ENCODE results near the gene HNRNPAB. TPM values are rescaled to one million over a fixed set of nuclear protein-coding genes. Genes with fewer than 3 reads are reported as not detected.
A peak's percentile ranks its signal among the peaks of the same experiment; 100 is the strongest.
"Not testable (repeated sequence)": the region's sequence is repeated elsewhere in the genome, so short reads cannot be mapped to it uniquely, and the experiment has no call there.

HNRNPAB gene
- total RNA-seq, 1 donor from 2014 or later: 83.4 TPM

GRCh38 chr5:178223828-178224335, 19.5 kb downstream of the HNRNPAB start:
- no peak for DNase-seq
- peak; percentile 12 for ATAC-seq (ENCODE audit: poor library complexity)
- intact Hi-C loops (cut with DNase I): no loop called here

DNA sequence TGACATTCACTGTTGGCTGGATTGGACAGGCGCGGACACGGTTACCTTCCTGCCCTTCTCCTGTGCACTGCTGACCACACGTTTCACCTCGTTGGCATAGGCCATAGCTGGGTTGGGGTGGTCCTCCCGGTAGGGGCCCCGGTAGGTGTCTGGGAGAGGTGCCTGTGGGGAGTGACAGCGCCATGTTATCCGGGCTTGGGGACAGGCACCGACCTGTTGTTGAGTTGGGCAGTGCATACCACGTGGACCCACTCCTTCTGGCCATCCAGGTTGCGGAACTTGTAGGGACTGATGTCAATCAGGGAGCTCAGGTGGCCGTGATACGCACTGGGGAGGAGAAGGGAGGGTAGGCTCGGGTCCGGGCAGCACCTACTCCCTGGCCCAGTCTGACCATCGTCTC, 20.1 kb downstream of the HNRNPAB start:
- ATAC-seq (ENCODE audit: poor library complexity): no peak
- intact Hi-C loops (cut with DNase I): no loop called here
- DNase-seq: no peak

GRCh38 chr5:178225174-178225573, 20.8 kb downstream of the HNRNPAB start:
- ATAC-seq (ENCODE audit: poor library complexity): no peak
- DNase-seq: no peak
- intact Hi-C loops (cut with DNase I): no loop called here

DNA sequence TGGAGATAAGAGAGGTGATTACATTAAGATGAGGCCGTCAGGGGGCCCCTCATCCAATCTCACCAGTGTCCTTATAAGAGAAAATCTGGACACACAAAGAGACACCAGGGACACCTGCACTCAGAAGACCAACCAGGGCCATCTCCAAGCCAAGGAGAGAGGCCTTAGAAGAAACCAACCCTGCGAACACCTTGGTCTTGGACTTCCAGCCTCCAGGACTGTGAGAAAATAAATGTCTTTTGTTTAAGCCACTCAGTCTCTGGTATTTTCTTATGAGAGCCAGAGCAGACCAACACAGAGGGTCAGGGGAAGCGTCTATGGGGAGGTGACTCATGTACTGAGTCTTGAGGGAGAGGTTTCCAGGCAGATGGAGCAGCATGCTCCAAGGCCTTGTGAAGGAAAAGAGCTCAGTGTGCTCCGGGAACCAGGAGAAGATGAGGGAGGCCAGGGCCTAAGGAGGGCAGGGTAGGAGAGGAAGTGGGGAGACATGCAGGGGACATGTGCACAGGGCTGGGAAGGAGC, 22.9 kb downstream of the HNRNPAB start:
- intact Hi-C loops (cut with DNase I): no loop called here
- no peak for DNase-seq
- ATAC-seq (ENCODE audit: poor library complexity): no peak

- intact Hi-C loops (cut with DNase I): no loop called here
- no peak for ATAC-seq (ENCODE audit: poor library complexity)
- DNase-seq: no peak
These were observed 23.6 kb downstream of the HNRNPAB start for GRCh38 chr5:178227929-178228328.

- DNase-seq: no peak
- intact Hi-C loops (cut with DNase I): no loop called here
These were observed 24.3 kb downstream of the HNRNPAB start for GRCh38 chr5:178228609-178229008.

GRCh38 chr5:178229111-178229510, 24.8 kb downstream of the HNRNPAB start:
- DNase-seq; intact Hi-C loops (cut with DNase I); ATAC-seq (ENCODE audit: poor library complexity): not testable (repeated sequence)

More at GRCh38 chr5:178228609-178229008, 24.3 kb downstream of the HNRNPAB start:
- ATAC-seq (ENCODE audit: poor library complexity): no peak

GRCh38 chr5:178229861-178230260, 25.5 kb downstream of the HNRNPAB start:
- ATAC-seq (ENCODE audit: poor library complexity): no peak
- no peak for DNase-seq
- intact Hi-C loops (cut with DNase I): no loop called here

GRCh38 chr5:178230879-178231538, 26.7 kb downstream of the HNRNPAB start:
- intact Hi-C loops (cut with DNase I): no loop called here
- DNase-seq (peak; percentile 70), ATAC-seq (ENCODE audit: poor library complexity) (peak; percentile 1)

DNA sequence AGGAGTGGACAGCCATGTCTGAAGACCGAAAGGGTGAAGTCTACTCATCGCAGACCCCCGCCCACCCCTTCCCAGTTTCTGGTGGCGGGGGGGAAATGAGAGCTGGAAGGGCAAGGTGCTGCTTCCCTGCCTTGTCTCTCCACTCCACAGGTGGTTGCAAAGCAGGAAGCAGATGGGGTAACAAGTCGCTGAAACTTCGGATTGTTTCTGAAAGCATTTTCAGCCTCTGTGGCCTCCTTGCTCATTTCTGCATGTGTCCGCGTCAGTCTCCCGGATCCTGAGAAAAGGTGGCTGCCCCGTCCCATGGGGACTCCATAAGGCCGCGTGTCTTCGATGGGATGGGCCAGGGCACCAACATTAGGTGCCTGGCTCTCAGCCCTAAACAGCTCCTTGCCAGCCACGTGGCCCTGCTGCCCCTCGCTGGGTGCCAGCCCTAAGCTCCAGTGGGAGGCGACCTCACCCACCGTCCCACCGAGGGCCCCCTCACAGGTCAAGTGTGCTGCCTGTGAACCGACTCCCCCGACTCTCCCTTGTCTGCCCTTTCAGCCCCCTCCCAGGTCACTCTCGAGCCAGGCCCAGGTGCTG, 27.3 kb downstream of the HNRNPAB start:
- DNase-seq: peak; percentile 21
- intact Hi-C loops (cut with DNase I): no loop called here
- ATAC-seq (ENCODE audit: poor library complexity): no peak

DNA sequence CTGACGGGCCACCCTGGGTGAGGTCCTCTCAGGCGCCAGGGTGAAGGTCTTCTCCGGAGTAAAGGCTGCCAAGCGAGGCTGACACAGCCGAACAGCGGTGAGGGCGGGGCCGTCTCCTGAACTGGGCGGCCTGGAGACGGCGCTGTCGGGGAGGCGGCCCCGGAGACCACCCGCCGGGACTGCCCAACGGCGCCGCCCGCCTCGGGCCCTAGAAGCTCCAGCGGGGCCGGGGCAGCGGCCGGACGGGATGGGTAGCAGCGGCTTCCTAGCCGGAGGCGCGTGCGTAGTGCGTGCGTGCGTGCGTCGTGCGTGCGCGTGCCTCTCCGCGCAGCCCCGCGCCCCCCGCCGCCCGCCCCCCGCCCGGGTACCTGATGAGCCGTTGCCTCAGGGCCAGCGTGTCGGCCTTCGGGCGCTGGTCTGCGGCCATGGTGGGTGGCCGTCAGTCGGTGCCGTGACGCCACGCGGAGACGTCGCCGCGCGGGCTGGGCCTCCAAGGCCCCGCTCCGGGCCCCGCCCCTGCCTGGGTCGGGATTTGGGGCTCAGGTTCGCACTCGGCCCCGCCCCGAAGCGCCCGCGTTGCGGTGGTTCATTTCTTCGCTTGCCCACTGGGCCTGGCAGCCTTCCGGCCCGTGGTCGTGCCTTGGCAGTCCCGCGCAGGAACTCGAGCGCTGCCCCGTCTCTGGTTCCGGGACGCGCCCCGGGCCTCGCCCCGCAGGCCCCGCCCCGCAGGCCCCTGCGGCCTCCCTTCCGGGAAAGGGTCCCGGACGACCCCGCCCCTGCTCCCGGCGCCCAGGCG, 28.0 kb downstream of the HNRNPAB start, which contains the start of gene PHYKPL:
Gene PHYKPL (minus strand): TSS at position 679 of the 796 bp plus-strand sequence. CDS start 252 bp downstream, at position 427.
- ATAC-seq (ENCODE audit: poor library complexity) (peak; percentile 80), DNase-seq (peak; percentile 86)
- intact Hi-C loops (cut with DNase I): no loop called here

DNA sequence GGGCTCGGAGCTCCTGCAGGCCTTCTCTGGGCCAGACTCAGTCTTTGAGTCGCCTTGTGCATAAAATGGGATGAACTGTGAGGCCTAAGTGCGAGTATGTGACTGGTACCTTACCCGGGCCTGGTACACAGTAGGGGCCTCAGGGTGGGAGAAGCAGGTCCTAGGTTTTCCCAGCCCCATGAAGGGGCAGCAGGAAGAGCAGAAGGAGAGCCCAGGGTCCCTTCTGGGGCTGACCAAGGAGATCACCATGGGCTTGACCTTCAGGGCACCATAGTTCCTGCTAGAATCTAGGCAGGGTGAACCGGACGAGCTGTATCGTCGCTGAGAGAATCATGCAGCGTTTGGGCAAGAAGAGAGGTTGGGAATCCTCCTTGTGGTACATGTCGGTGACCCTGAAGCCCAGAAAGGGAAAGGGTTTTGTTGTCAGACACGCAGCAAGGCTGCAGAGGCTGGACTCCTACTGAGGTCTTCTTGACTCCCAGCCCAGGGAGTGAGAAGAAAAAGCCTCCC, 28.6 kb downstream of the HNRNPAB start:
- ATAC-seq (ENCODE audit: poor library complexity) (no peak), DNase-seq (no peak)
- intact Hi-C loops (cut with DNase I): no loop called here

GRCh38 chr5:178234121-178234749, 29.9 kb downstream of the HNRNPAB start:
- intact Hi-C loops (cut with DNase I): no loop called here
- DNase-seq: peak; percentile 34

GRCh38 chr5:178234750-178235587, 30.6 kb downstream of the HNRNPAB start:
- peak; percentile 20 for ATAC-seq (ENCODE audit: poor library complexity)
- intact Hi-C loops (cut with DNase I): no loop called here

More at GRCh38 chr5:178234121-178234749, 29.9 kb downstream of the HNRNPAB start:
- no peak for ATAC-seq (ENCODE audit: poor library complexity)

DNA sequence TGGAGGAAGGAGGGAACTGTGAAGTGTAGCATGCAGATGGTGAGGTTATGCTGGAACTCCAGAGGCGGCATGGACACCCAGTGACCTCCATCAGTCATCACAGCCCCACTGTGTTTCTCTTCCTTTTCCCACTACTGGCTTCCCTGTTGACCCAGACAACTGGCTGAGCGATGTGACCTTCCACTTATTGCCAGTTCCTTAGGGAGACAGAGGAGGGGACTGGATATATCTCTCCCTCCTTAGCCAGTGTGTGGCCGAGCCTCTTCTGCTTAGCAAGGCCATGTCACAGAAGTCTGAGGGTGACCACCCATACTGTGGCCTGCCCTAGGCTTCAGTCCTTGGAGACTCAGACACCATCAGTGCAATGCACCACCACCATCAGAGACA, 31.2 kb downstream of the HNRNPAB start:
- peak; percentile 6 for DNase-seq
- intact Hi-C loops (cut with DNase I): no loop called here
- ATAC-seq (ENCODE audit: poor library complexity): no peak

More at GRCh38 chr5:178234750-178235587, 30.6 kb downstream of the HNRNPAB start:
- DNase-seq: peak; percentile 88

DNA sequence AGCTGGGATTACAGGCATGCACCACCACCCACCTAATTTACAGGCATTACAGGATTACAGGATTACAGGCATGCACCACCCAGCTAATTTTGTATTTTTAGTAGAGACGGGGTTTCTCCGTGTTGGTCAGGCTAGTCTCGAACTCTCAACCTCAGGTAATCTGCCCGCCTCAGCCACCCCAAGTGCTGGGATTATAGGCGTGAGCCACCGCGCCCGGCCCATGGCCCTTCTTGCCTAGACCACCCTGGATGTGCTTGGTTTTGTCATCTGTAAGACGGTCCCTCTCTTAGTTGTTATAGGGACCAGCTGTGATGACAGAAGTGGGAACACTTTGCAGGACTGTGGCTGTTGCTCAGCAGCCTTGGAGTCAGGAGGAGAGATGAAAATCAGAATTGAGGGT, 31.8 kb downstream of the HNRNPAB start:
- DNase-seq (peak; percentile 29), ATAC-seq (ENCODE audit: poor library complexity) (no peak)
- intact Hi-C loops (cut with DNase I): no loop called here

GRCh38 chr5:178236679-178237078, 32.3 kb downstream of the HNRNPAB start:
- DNase-seq (peak; percentile 63), ATAC-seq (ENCODE audit: poor library complexity) (peak; percentile 57)
- intact Hi-C loops (cut with DNase I): no loop called here

Measured in Right ventricle myocardium superior (tissue), 1 donor.